B cell (primary cell): ENCODE data around the gene ARG1.
A peak's percentile ranks its signal among the peaks of the same experiment; 100 is the strongest.

Experiments
- CTCF ChIP-seq: fragments of 200-600 bp; IDR thresholded peaks from one replicate; pipeline ENCODE4 v1.8.0; 2022; ENCODE audit warnings: antibody characterized with exemption, mild to moderate bottlenecking
- EZH2 ChIP-seq: IDR thresholded peaks from 2 replicates; pipeline ENCODE4 v1.6.1; 2012; ENCODE audit warnings: borderline replicate concordance, low read depth, mild to moderate bottlenecking, moderate library complexity, low read length; ENCODE audit not compliant: insufficient read depth, poor library complexity, severe bottlenecking

GRCh38 chr6:131597446-131597845 is 24.4 kb downstream of the ARG1 start:
- TF ChIP-seq CTCF (peak; percentile 21), EZH2 (no peak)
